ENCODE results near the gene NDUFAF3. TPM values are rescaled to one million over a fixed set of nuclear protein-coding genes. Genes with fewer than 3 reads are reported as not detected.

Gene NDUFAF3
- total RNA-seq: 100 to 1,000 TPM; 116 to 122 (median 118) TPM

DNA sequence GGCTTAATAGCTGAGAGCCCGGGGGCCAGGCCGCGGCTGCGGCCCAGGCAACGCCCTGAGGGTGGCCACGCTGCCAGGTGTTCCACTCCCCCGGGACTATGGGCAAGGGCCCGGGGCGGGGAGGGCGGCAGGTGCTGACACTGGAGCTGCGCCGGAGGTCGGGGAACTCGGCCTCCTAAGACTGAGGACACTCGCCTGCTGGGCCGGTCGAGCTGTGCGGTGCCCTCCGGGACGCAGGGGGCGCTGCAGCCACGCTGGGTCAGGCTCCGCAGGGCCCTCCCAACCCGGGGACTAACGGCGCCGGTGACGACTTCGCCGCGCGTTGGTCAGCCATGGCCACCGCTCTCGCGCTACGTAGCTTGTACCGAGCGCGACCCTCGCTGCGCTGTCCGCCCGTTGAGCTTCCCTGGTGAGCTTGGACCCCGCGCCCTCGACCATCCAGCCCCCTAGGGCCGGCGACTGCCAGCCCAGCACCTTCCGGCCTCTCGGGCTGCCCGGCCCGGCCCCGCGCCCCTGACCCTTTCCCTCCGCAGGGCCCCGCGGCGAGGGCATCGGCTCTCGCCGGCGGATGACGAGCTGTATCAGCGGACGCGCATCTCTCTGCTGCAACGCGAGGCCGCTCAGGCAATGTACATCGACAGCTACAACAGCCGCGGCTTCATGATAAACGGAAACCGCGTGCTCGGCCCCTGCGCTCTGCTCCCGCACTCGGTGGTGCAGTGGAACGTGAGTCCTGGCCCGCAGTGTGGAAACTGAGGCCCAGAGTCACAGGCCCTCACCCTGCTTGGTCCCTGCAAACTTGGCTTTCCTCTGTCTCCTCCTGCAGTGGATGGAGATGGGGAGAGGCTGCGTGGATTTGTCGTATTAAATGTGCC, at the start of gene NDUFAF3:
Gene NDUFAF3 (plus strand): TSS at position 309 of the 875 bp plus-strand sequence. CDS start 24 bp downstream, at position 333.
- TF ChIP-seq EP300 (IDR thresholded peaks at IDR 0.05): peak; percentile 33 to 83
- TF ChIP-seq POLR2A (IDR thresholded peaks at IDR 0.05): peak; percentile 77 to 84
- TF ChIP-seq, protein P1, sequence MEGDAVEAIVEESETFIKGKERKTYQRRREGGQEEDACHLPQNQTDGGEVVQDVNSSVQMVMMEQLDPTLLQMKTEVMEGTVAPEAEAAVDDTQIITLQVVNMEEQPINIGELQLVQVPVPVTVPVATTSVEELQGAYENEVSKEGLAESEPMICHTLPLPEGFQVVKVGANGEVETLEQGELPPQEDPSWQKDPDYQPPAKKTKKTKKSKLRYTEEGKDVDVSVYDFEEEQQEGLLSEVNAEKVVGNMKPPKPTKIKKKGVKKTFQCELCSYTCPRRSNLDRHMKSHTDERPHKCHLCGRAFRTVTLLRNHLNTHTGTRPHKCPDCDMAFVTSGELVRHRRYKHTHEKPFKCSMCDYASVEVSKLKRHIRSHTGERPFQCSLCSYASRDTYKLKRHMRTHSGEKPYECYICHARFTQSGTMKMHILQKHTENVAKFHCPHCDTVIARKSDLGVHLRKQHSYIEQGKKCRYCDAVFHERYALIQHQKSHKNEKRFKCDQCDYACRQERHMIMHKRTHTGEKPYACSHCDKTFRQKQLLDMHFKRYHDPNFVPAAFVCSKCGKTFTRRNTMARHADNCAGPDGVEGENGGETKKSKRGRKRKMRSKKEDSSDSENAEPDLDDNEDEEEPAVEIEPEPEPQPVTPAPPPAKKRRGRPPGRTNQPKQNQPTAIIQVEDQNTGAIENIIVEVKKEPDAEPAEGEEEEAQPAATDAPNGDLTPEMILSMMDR (IDR thresholded peaks at IDR 0.05): peak; percentile 98 to 100 (median 98)
- H3K36me3 ChIP-seq: peaks cover 0 to 42% (median 8%) of the 10 kb centered on the region in 3 donors
- peak within 1 kb of the TSS; percentile 69 to 92 (median 89) for H3K4me3 ChIP-seq
- peaks cover 0 to 68% (median 34%) of the 10 kb centered on the region in 4 donors for H3K4me1 ChIP-seq
- peak within 1 kb of the TSS; percentile 96 to 100 (median 100) for H3K27ac ChIP-seq
- DNase-seq (ENCODE audit: low spot score in 2 of 2): peak; percentile 83 to 86
- no peaks in the 10 kb centered on the region for H3K27me3 ChIP-seq
- 0% methylated on average over 9 to 46 of the region's 83 CpGs for WGBS, 2 donors
- H3K9me3 ChIP-seq: no peaks in the 10 kb centered on the region

GRCh38 chr3:48974076-48974864, 47.7 kb upstream of the NDUFAF3 start:
- H3K27ac ChIP-seq: no peak overlapping the region
- TF ChIP-seq POLR2A (IDR thresholded peaks at IDR 0.05): no peak
- TF ChIP-seq EP300 (IDR thresholded peaks at IDR 0.05): no peak
- TF ChIP-seq, protein P1 (IDR thresholded peaks at IDR 0.05): no peak
- H3K4me1 ChIP-seq: no peaks in the 10 kb centered on the region
- no peaks in the 10 kb centered on the region for H3K27me3 ChIP-seq
- WGBS, 2 donors: 85 to 89% methylated on average over 10 of the region's 10 CpGs
- no peaks in the 10 kb centered on the region for H3K9me3 ChIP-seq
- no peak for DNase-seq (ENCODE audit: low spot score in 2 of 2)
- H3K4me3 ChIP-seq: no peak overlapping the region
- H3K36me3 ChIP-seq: peaks cover 4 to 99% (median 62%) of the 10 kb centered on the region in 3 donors

- WGBS, 2 donors: 86 to 95% methylated on average over 3 of the region's 3 CpGs
- H3K36me3 ChIP-seq: peaks cover 8 to 94% (median 45%) of the 10 kb centered on the region in 3 donors
- TF ChIP-seq POLR2A (IDR thresholded peaks at IDR 0.05): no peak
- TF ChIP-seq EP300 (IDR thresholded peaks at IDR 0.05): no peak
- TF ChIP-seq, protein P1 (IDR thresholded peaks at IDR 0.05): no peak
- H3K4me3 ChIP-seq: no peak overlapping the region
- H3K27ac ChIP-seq: no peak overlapping the region
- peaks cover 0 to 8% (median 0%) of the 10 kb centered on the region in 4 donors for H3K4me1 ChIP-seq
- no peak for DNase-seq (ENCODE audit: low spot score in 2 of 2)
- no peaks in the 10 kb centered on the region for H3K27me3 ChIP-seq
- no peaks in the 10 kb centered on the region for H3K9me3 ChIP-seq
These were observed 42.5 kb upstream of the NDUFAF3 start for GRCh38 chr3:48979451-48979850.

DNA sequence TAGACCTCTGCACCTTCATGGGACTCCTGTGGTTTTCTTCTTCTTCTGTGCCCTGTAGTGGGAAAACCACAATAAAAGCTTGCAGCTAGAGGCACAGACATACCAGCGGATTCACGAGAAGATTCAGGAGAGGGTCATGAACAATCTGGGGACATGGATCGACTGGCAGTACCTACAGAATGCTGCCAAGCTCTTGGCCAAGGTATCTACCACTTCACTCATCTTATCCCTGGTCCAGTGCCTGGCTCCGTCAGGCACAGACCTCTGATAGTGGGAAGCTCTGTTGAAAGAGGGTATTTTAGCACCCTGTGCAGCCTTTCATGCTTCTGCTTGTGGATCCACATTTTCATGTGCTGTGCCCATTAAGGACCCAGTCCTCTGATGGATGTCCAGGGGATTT, 41.6 kb upstream of the NDUFAF3 start:
- Histone ChIP-seq H3K27ac (no peak overlapping the region), H3K4me1 (peaks cover 0 to 8% (median 0%) of the 10 kb centered on the region in 4 donors), H3K27me3 (no peaks in the 10 kb centered on the region), H3K4me3 (no peak overlapping the region), H3K36me3 (peaks cover 6 to 94% (median 39%) of the 10 kb centered on the region in 3 donors), H3K9me3 (no peaks in the 10 kb centered on the region)
- TF ChIP-seq EP300 (IDR thresholded peaks at IDR 0.05): no peak
- DNase-seq (ENCODE audit: low spot score in 2 of 2): no peak
- WGBS, 2 donors: 89 to 98% methylated on average over 4 of the region's 4 CpGs

DNA sequence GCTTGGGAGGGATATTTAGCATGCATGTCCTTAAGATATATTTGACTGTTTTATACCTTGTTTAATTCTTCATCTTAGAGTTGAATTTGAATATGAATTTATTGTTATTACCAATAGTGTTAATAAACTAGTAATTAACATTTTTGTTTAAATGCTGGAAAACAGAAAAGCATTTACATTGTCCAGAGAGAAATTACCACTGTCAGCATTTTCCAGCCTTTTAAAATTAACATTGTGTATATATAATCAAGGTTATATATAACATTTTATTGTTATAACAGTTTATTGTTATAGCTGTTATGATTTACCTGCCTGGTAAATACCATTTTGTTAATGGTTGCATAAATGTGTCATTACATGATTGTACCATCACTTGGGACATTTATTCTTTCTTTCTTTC, 39.9 kb upstream of the NDUFAF3 start:
- Histone ChIP-seq H3K27me3 (no peaks in the 10 kb centered on the region), H3K27ac (no peak overlapping the region), H3K9me3 (no peaks in the 10 kb centered on the region), H3K36me3 (peaks cover 6 to 90% (median 30%) of the 10 kb centered on the region in 3 donors), H3K4me3 (no peak overlapping the region), H3K4me1 (peaks cover 0 to 8% (median 0%) of the 10 kb centered on the region in 4 donors)
- TF ChIP-seq POLR2A (IDR thresholded peaks at IDR 0.05): no peak
- no peak for DNase-seq (ENCODE audit: low spot score in 2 of 2)

All from tibial nerve (tissue), 4 donors.